H1 (cell line): ENCODE measurements around the gene ASCC1. TPM values are rescaled to one million over a fixed set of nuclear protein-coding genes. Genes with fewer than 3 reads are reported as not detected.

ENCODE experiments used
- CTCF ChIA-PET: fragments of 300-600 bp; sonication (Branson Sonifier 250); formaldehyde crosslinking; loops from one replicate; lab custom pipeline; 2021; ENCODE audit not compliant: partially characterized antibody; lab: Charles Lee
- POLR2A ChIA-PET: fragments of 300-600 bp; sonication (Branson Sonifier 250); formaldehyde crosslinking; loops from one replicate; lab custom pipeline; 2021; ENCODE audit warnings: inconsistent platforms; ENCODE audit not compliant: partially characterized antibody; lab: Charles Lee
- DNase-seq, 2 experiments: peaks; one replicate each; pipeline versions ENCODE4 v3.0.0 to v3.0.0-alpha.2; 2010 to 2022; ENCODE audit warnings: low spot score in 2 of 2, low read depth in 1 of 2, mixed read lengths in 1 of 2
- FAIRE-seq: peaks from 2 replicates; lab custom pipeline; 2011; peaks lifted over from hg19 to GRCh38; lab: Jason Lieb, UNC
- H2AFZ ChIP-seq: 2 replicates; pipeline ENCODE4 v1.8.1; 2012; ENCODE audit warnings: low read length, inconsistent platforms
- H2AK5ac ChIP-seq: 2 replicates; pipeline ENCODE4 v1.6.1; 2013; ENCODE audit warnings: low read depth, low read length
- H2BK120ac ChIP-seq: replicated peaks from 2 replicates; pipeline ENCODE3; 2013; ENCODE audit warnings: low read depth, low read length, inconsistent platforms
- H2BK12ac ChIP-seq: 2 replicates; pipeline ENCODE4 v1.6.1; 2013; ENCODE audit warnings: low read depth, low read length
- H2BK15ac ChIP-seq: 2 replicates; pipeline ENCODE4 v1.6.1; 2013; ENCODE audit warnings: low read length
- H2BK20ac ChIP-seq: 2 replicates; pipeline ENCODE4 v1.6.1; 2013; ENCODE audit warnings: low read length
- H2BK5ac ChIP-seq: 2 replicates; pipeline ENCODE4 v1.6.1; 2013; ENCODE audit warnings: low read depth, low read length
- H3K14ac ChIP-seq: 2 replicates; pipeline ENCODE4 v1.6.1; 2013; ENCODE audit warnings: inconsistent platforms; ENCODE audit not compliant: insufficient read length
- H3K18ac ChIP-seq: 2 replicates; pipeline ENCODE4 v1.6.1; 2013; ENCODE audit warnings: low read length; ENCODE audit errors: extremely low read depth
- H3K23ac ChIP-seq: 2 replicates; pipeline ENCODE4 v1.6.1; 2013; ENCODE audit warnings: inconsistent platforms; ENCODE audit not compliant: insufficient read length
- H3K23me2 ChIP-seq: 2 replicates; pipeline ENCODE4 v1.6.1; 2013; ENCODE audit warnings: low read depth, low read length
- H3K27ac ChIP-seq: 2 replicates; pipeline ENCODE4 v1.6.1; 2011; ENCODE audit warnings: low read depth, low read length, inconsistent platforms
- H3K27me3 ChIP-seq, 4 experiments: replicated peaks in 1 of 4; 1 replicate in 1 of 4; 2 replicates in 3 of 4; pipeline versions ENCODE4 v1.6.1 to v1.8.1; 2011 to 2013; ENCODE audit warnings: low read length in 3 of 4, mild to moderate bottlenecking in 3 of 4, inconsistent platforms in 2 of 4, mixed read lengths in 2 of 4, moderate library complexity in 1 of 4; ENCODE audit not compliant: control insufficient read depth in 3 of 4, insufficient read depth in 3 of 4; ENCODE audit errors: extremely low read depth in 1 of 4
- H3K36me3 ChIP-seq, 4 experiments: 2 replicates each; pipeline versions ENCODE4 v1.6.1 to v1.8.1; 2011 to 2013; ENCODE audit warnings: mild to moderate bottlenecking in 4 of 4, low read length in 3 of 4, moderate library complexity in 2 of 4, control low read depth in 1 of 4, inconsistent platforms in 1 of 4; ENCODE audit not compliant: insufficient read depth in 4 of 4, control insufficient read depth in 2 of 4
- H3K4ac ChIP-seq: replicated peaks from 2 replicates; pipeline ENCODE3; 2013; ENCODE audit warnings: low read length, low read depth, mixed read lengths, inconsistent platforms; ENCODE audit not compliant: insufficient read length
- H3K4me1 ChIP-seq, 4 experiments: replicated peaks in 1 of 4; 1 replicate in 1 of 4; 2 replicates in 3 of 4; pipeline versions ENCODE4 v1.6.1 to v1.8.1; 2011 to 2013; ENCODE audit warnings: low read length in 3 of 4, inconsistent platforms in 2 of 4, mixed read lengths in 1 of 4; ENCODE audit not compliant: insufficient read depth in 4 of 4, control insufficient read depth in 3 of 4
- H3K4me2 ChIP-seq, 2 experiments: 2 replicates each; pipeline versions ENCODE4 v1.6.1 to v1.8.1; 2011 to 2013; ENCODE audit warnings: low read depth in 2 of 2, low read length in 2 of 2, control low read depth in 1 of 2, inconsistent platforms in 1 of 2, mild to moderate bottlenecking in 1 of 2; ENCODE audit not compliant: insufficient read depth in 1 of 2
- H3K4me3 ChIP-seq, 4 experiments: fragments of 200-600, 300-600 bp in 1 of 4; sonication (generic), shearing (Covaris generic), sonication (Bioruptor Twin) in 1 of 4; 2 replicates each; pipeline versions ENCODE4 v1.5.1 to v1.8.1; 2011 to 2016; ENCODE audit warnings: low read length in 4 of 4, low read depth in 3 of 4, control low read depth in 2 of 4, inconsistent platforms in 2 of 4, mild to moderate bottlenecking in 2 of 4, mixed read lengths in 1 of 4, moderate library complexity in 1 of 4; ENCODE audit not compliant: insufficient read depth in 2 of 4; ENCODE audit errors: extremely low read depth in 1 of 4
- H3K56ac ChIP-seq: replicated peaks from 2 replicates; pipeline ENCODE3; 2013; ENCODE audit warnings: low read depth, mild to moderate bottlenecking, mixed read lengths, low read length, inconsistent platforms; ENCODE audit not compliant: insufficient read length
- H3K79me1 ChIP-seq: 2 replicates; pipeline ENCODE4 v1.6.1; 2013; ENCODE audit warnings: low read depth, low read length, control low read depth
- H3K79me2 ChIP-seq, 2 experiments: 2 replicates each; pipeline versions ENCODE4 v1.6.1 to v1.8.1; 2012 to 2013; ENCODE audit warnings: low read length in 2 of 2, mild to moderate bottlenecking in 2 of 2, inconsistent platforms in 1 of 2; ENCODE audit not compliant: insufficient read depth in 2 of 2, control insufficient read depth in 1 of 2
- H3K9ac ChIP-seq, 4 experiments: replicated peaks in 1 of 4; 1 replicate in 1 of 4; 2 replicates in 3 of 4; pipeline versions ENCODE4 v1.6.1 to v1.8.1; 2011 to 2013; ENCODE audit warnings: low read depth in 3 of 4, low read length in 3 of 4, control low read depth in 2 of 4, mild to moderate bottlenecking in 2 of 4, moderate library complexity in 2 of 4, inconsistent platforms in 1 of 4; ENCODE audit errors: extremely low read depth in 1 of 4
- H3K9me3 ChIP-seq, 2 experiments: 2 replicates each; pipeline versions ENCODE4 v1.6.1 to v1.8.1; 2012 to 2013; ENCODE audit warnings: mild to moderate bottlenecking in 2 of 2, moderate library complexity in 2 of 2, control low read depth in 1 of 2, inconsistent platforms in 1 of 2, low read depth in 1 of 2, low read length in 1 of 2, mixed read lengths in 1 of 2; ENCODE audit not compliant: insufficient read depth in 2 of 2
- H4K20me1 ChIP-seq, 2 experiments: replicated peaks in 1 of 2; 2 replicates each; pipeline versions ENCODE3 to v1.8.1; 2011 to 2013; ENCODE audit warnings: inconsistent platforms in 2 of 2, low read length in 2 of 2, mild to moderate bottlenecking in 1 of 2; ENCODE audit not compliant: insufficient read depth in 2 of 2, control insufficient read depth in 1 of 2
- H4K5ac ChIP-seq: 2 replicates; pipeline ENCODE4 v1.6.1; 2013; ENCODE audit warnings: low read length, low read depth, mixed read lengths, inconsistent platforms; ENCODE audit not compliant: insufficient read length
- H4K8ac ChIP-seq: 2 replicates; pipeline ENCODE4 v1.8.0; 2013; ENCODE audit warnings: mild to moderate bottlenecking, moderate library complexity, low read length, inconsistent platforms; ENCODE audit not compliant: insufficient read depth; ENCODE audit errors: extremely low read depth
- H4K91ac ChIP-seq: replicated peaks from 2 replicates; pipeline ENCODE3; 2013; ENCODE audit warnings: low read length, mixed read lengths, inconsistent platforms; ENCODE audit not compliant: insufficient read length
- EGR1 ChIP-seq: IDR thresholded peaks from 2 replicates; pipeline ENCODE4 v1.6.1; 2011; ENCODE audit warnings: low read depth, low read length, borderline replicate concordance
- JUN ChIP-seq: IDR thresholded peaks from 2 replicates; pipeline ENCODE4 v1.6.1; 2011; ENCODE audit warnings: low read depth, mild to moderate bottlenecking, improper control_type of control experiment, low read length
- TAF1 ChIP-seq: IDR thresholded peaks from 2 replicates; pipeline ENCODE4 v1.6.1; 2011; ENCODE audit warnings: mild to moderate bottlenecking, low read depth, low read length
- WGBS, 2 experiments: shearing (Covaris generic) in 1 of 2; methylation state at CpG; one replicate each; pipeline versions ENCODE4 v1.1.6 to v1.1.7; 2013 to 2015; ENCODE audit warnings: low lambda C conversion rate in 2 of 2, mixed read lengths in 2 of 2, inconsistent platforms in 1 of 2, low coverage in 1 of 2, missing lambda C conversion rate in 1 of 2; ENCODE audit not compliant: insufficient replicate concordance in 2 of 2, insufficient coverage in 1 of 2, insufficient read length in 1 of 2; ENCODE audit errors: extremely low coverage in 1 of 2, missing lambda C conversion rate in 1 of 2; 5-methylcytosine and 5-hydroxymethylcytosine counted together
- polyA plus RNA-seq, 7 experiments: library from polyadenylated mRNA; depleted of rRNA in 3 of 7; stranded (reverse) in 5 of 7; unstranded in 2 of 7; fragments of >200 nt in 5 of 7; fragments of 200-250 nt in 2 of 7; gene quantifications; 1 replicate in 5 of 7; 2 replicates in 1 of 7; 4 replicates in 1 of 7; pipeline versions ENCODE4 v1.2.1 to v1.2.3, GENCODE V29; 2011 to 2013; ENCODE audit warnings: missing spikeins in 2 of 7, mixed read lengths in 2 of 7
- total RNA-seq: library from RNA; stranded (reverse); fragmentation: NEBNext Ultra II Directional; extraction: Animal tissue kit (Norgen Biotek cat#: 25700); gene quantifications from 2 replicates; pipeline ENCODE4 v1.2.1, GENCODE V29; 2021
- TF ChIP-seq, protein P1 (sequence below): IDR thresholded peaks from 2 replicates; pipeline ENCODE4 v1.6.1; 2012; ENCODE audit warnings: inconsistent platforms

Gene ASCC1
- total and polyA plus RNA-seq, 2 of the 8 experiments (the other 6 are each of a cell fraction or from before 2014, with no cell fraction given): 25.6 to 35.8 TPM

DNA sequence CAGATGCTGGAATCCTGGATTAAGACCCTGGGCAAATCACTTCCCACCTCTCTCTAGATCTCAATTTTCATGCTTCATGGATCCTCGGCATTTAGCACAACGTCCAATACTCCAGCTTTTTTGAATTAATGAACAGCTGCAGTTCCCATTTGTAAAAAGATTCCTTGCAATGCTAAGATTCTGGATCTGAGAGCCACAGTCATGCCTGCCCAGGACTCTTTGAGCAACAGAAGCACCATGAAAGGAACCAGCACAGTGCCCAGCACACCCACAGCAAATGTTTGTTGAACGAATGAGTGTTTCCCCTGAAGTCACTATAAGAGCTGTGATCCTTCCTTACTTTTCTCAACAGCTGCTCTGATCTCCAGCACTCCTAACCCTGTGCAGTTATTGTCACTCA lies 36.9 kb upstream of the ASCC1 start:
- no peak for TF ChIP-seq JUN
- no peak for TF ChIP-seq EGR1
- TF ChIP-seq, protein P1, sequence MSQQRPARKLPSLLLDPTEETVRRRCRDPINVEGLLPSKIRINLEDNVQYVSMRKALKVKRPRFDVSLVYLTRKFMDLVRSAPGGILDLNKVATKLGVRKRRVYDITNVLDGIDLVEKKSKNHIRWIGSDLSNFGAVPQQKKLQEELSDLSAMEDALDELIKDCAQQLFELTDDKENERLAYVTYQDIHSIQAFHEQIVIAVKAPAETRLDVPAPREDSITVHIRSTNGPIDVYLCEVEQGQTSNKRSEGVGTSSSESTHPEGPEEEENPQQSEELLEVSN: no peak
- no peak for TF ChIP-seq TAF1
- Histone ChIP-seq H2BK12ac (no peak overlapping the region), H2BK15ac (0 out of 2 replicates have a peak overlapping the region, but pooled peaks have one; percentile 83), H3K27ac (no peak overlapping the region), H3K18ac (no peak overlapping the region), H3K27me3 (no peaks in the 10 kb centered on the region), H2AFZ (no peak overlapping the region), H2BK20ac (no peak overlapping the region), H3K4me3 (no peak overlapping the region), H3K23me2 (no peaks in the 10 kb centered on the region), H3K9ac (no peak overlapping the region), H3K9me3 (no peaks in the 10 kb centered on the region), H3K4me2 (no peak overlapping the region), H4K91ac (peak overlapping the region; percentile 15), H2BK5ac (no peak overlapping the region), H4K5ac (no peak overlapping the region), H4K20me1 (no peaks in the 10 kb centered on the region), H3K79me1 (no peaks in the 10 kb centered on the region), H2BK120ac (no peak overlapping the region), H3K79me2 (no peaks in the 10 kb centered on the region), H2AK5ac (no peak overlapping the region), H3K4me1 (peaks cover 10 to 17% (median 14%) of the 10 kb centered on the region in 4 experiments), H3K36me3 (no peaks in the 10 kb centered on the region), H4K8ac (no peak overlapping the region), H3K56ac (no peak overlapping the region), H3K4ac (no peak overlapping the region), H3K23ac (no peak overlapping the region), H3K14ac (no peak overlapping the region)
- DNase-seq: no peak
- POLR2A ChIA-PET: interaction anchor here (0.9 to 24.2 kb wide), 5 partner anchors 16 to 480 kb away, joined by 3 to 673 read pairs (median 4); partner anchors contain the start of gene DDIT4
- CTCF ChIA-PET: interaction anchor here (0.6 to 1.5 kb wide), 7 partner anchors 22 to 296 kb away, joined by 3 to 6 read pairs (median 3); no protein-coding TSS in a partner anchor
- no peak for FAIRE-seq
- WGBS, 2 experiments: 97% methylated on average over 3 of the region's 3 CpGs; no CpG with 5 or more reads in 1 of the 2 experiments
